HFFc6 (cell line): ENCODE measurements around the gene EIF3CL. TPM values are rescaled to one million over a fixed set of nuclear protein-coding genes. Genes with fewer than 3 reads are reported as not detected.
"Not testable (repeated sequence)": the region's sequence is repeated elsewhere in the genome, so short reads cannot be mapped to it uniquely, and the experiment has no call there.

Experiments used
- DNase-seq: peaks from one replicate; pipeline ENCODE4 v3.0.0-alpha.2; 2018
- H3K27ac Mint-ChIP-seq: 2 replicates; pipeline ENCODE4 v1.8.0; 2020; ENCODE audit warnings: mild to moderate bottlenecking, mixed read lengths
- H3K27me3 Mint-ChIP-seq: 2 replicates; pipeline ENCODE4 v1.8.0; 2021; ENCODE audit warnings: mild to moderate bottlenecking, moderate library complexity, mixed read lengths; ENCODE audit not compliant: insufficient read depth
- H3K36me3 Mint-ChIP-seq: 2 replicates; pipeline ENCODE4 v1.8.0; 2021; ENCODE audit warnings: low read depth, mixed read lengths
- H3K4me1 Mint-ChIP-seq: 2 replicates; pipeline ENCODE4 v1.8.0; 2020; ENCODE audit warnings: low read depth, mixed read lengths
- H3K4me3 Mint-ChIP-seq: 2 replicates; pipeline ENCODE4 v1.8.0; 2020; ENCODE audit warnings: mild to moderate bottlenecking, moderate library complexity, mixed read lengths
- H3K9me3 Mint-ChIP-seq: 2 replicates; pipeline ENCODE4 v1.8.0; 2020; ENCODE audit warnings: mild to moderate bottlenecking, mixed read lengths
- microRNA-seq: library from miRNA; unstranded; fragments of <30 nt; microRNA quantifications from one replicate; pipeline ENCODE4, GENCODE V29; 2019
- total RNA-seq, 6 experiments: library from RNA; stranded (reverse); fragmentation: NEBNext Ultra II Directional; extraction: Animal tissue kit (Norgen Biotek cat#: 25700); gene quantifications; 2 replicates in 1 of 6; 3 replicates in 5 of 6; pipeline ENCODE4 v1.2.3, GENCODE V29; 2021

Gene EIF3CL
- total RNA-seq, 6 experiments from 2014 or later: 6.7 to 69.3 (median 45.5) TPM

GRCh38 chr16:28332632-28333031 is 71.0 kb downstream of the EIF3CL start:
- not testable (repeated sequence) for H3K36me3 Mint-ChIP-seq, H3K4me1 Mint-ChIP-seq, H3K9me3 Mint-ChIP-seq

GRCh38 chr16:28330981-28331380 is 72.7 kb downstream of the EIF3CL start:
- H3K36me3 Mint-ChIP-seq, DNase-seq: not testable (repeated sequence)

More at GRCh38 chr16:28332632-28333031, 71.0 kb downstream of the EIF3CL start:
- H3K27ac Mint-ChIP-seq, H3K27me3 Mint-ChIP-seq, DNase-seq, H3K4me3 Mint-ChIP-seq: not testable (repeated sequence)

GRCh38 chr16:28330232-28330631 is 73.4 kb downstream of the EIF3CL start:
- DNase-seq, H3K4me1 Mint-ChIP-seq, H3K36me3 Mint-ChIP-seq, H3K27ac Mint-ChIP-seq, H3K9me3 Mint-ChIP-seq, H3K27me3 Mint-ChIP-seq, H3K4me3 Mint-ChIP-seq: not testable (repeated sequence)

More at GRCh38 chr16:28330981-28331380, 72.7 kb downstream of the EIF3CL start:
- H3K9me3 Mint-ChIP-seq, H3K27me3 Mint-ChIP-seq, H3K4me1 Mint-ChIP-seq, H3K4me3 Mint-ChIP-seq, H3K27ac Mint-ChIP-seq: not testable (repeated sequence)

Small RNA genes within 50 kb of the gene (microRNA-seq; reads per million reads assigned to microRNA genes)
- not detected for gene MIR6862-1

Other genes with a start within 250 kb of the EIF3CL start
- 100 to 1,000 TPM; 161 to 200 (median 173) TPM for gene XPO6, start 191.9 kb downstream of the EIF3CL start, total RNA-seq
- gene SBK1, start 111.3 kb downstream of the EIF3CL start, total RNA-seq: not detected
- gene NPIPB6, start 40.3 kb downstream of the EIF3CL start, total RNA-seq: 1 to 10 TPM in 1 of 6 experiments, under 1 TPM in 4, not detected in 1; 0.20 to 1.0 (median 0.27) TPM
- not detected for gene NPIPB7, start 68.5 kb upstream of the EIF3CL start, total RNA-seq
- 10 to 100 TPM; 17.7 to 29.3 (median 22.1) TPM for gene CLN3, start 88.2 kb upstream of the EIF3CL start, total RNA-seq
- gene APOBR, start 90.8 kb upstream of the EIF3CL start, total RNA-seq: not detected
- not detected for gene IL27, start 103.0 kb upstream of the EIF3CL start, total RNA-seq
- 10 to 100 TPM; 31.9 to 60.3 (median 43.7) TPM for gene NUPR1, start 135.1 kb upstream of the EIF3CL start, total RNA-seq
- 10 to 100 TPM in 4 of 6 experiments, 1 to 10 TPM in 2; 7.6 to 11.6 (median 10.5) TPM for gene SGF29, start 150.1 kb upstream of the EIF3CL start, total RNA-seq
- not detected for gene SULT1A2, start 193.2 kb upstream of the EIF3CL start, total RNA-seq
- under 1 TPM in 3 of 6 experiments, not detected in 3; 0.17 to 0.30 (median 0.18) TPM for gene SULT1A1, start 206.2 kb upstream of the EIF3CL start, total RNA-seq
- under 1 TPM in 2 of 6 experiments, not detected in 4; 0.31 to 0.75 TPM for gene NPIPB8, start 234.2 kb upstream of the EIF3CL start, total RNA-seq